Renal cortex interstitium (tissue), 11 donors: ENCODE data around the gene HOOK1. TPM values are rescaled to one million over a fixed set of nuclear protein-coding genes. Genes with fewer than 3 reads are reported as not detected.
"Not testable (repeated sequence)": the region's sequence is repeated elsewhere in the genome, so short reads cannot be mapped to it uniquely, and the experiment has no call there.

ENCODE experiments used
- DNase-seq, 11 donors: peaks; one replicate each; pipeline ENCODE4 v3.0.0-alpha.2; 2013; ENCODE audit warnings: low read depth in 9 of 11, low spot score in 4 of 11; ENCODE audit errors: extremely low read depth in 1 of 11
- polyA plus RNA-seq, 3 donors: library from polyadenylated mRNA; unstranded; fragments of 120-200 nt; gene quantifications; one replicate each; pipeline ENCODE4 v1.2.1, GENCODE V29; 2013; ENCODE audit not compliant: insufficient read length in 3 of 3

HOOK1 gene
- polyA plus RNA-seq, 3 donors: 60.1 to 81.9 (median 81.5) TPM

GRCh38 chr1:59917026-59917784 is 102.5 kb downstream of the HOOK1 start:
- no peak for DNase-seq

- no peak for DNase-seq
Observed at GRCh38 chr1:59917785-59918180, 103.0 kb downstream of the HOOK1 start.

- no peak for DNase-seq
Observed at GRCh38 chr1:59919746-59920145, 105.0 kb downstream of the HOOK1 start.

- DNase-seq: not testable (repeated sequence)
Observed at GRCh38 chr1:59921258-59921899, 106.6 kb downstream of the HOOK1 start.

- DNase-seq: no peak
Observed at GRCh38 chr1:59924653-59925052, 109.9 kb downstream of the HOOK1 start.

Other genes with a start within 250 kb of the HOOK1 start
- gene CYP2J2, start 111.8 kb downstream of the HOOK1 start, polyA plus RNA-seq: 1 to 10 TPM; 1.1 to 1.4 (median 1.2) TPM